ENCODE data around the gene DCAF11. TPM values are rescaled to one million over a fixed set of nuclear protein-coding genes. Genes with fewer than 3 reads are reported as not detected.

DCAF11 gene
- polyA plus RNA-seq, 6 donors from 2014 or later = 65.8 to 106 (median 78.5) TPM

GRCh38 chr14:24072881-24073877 is 41.4 kb upstream of the DCAF11 start:
- peaks cover 25 to 36% (median 26%) of the 10 kb centered on the region in 3 donors for H3K4me1 Mint-ChIP-seq
- ATAC-seq (ENCODE audit: low read depth in 2 of 2) (no peak), DNase-seq (no peak)
- H3K9me3 Mint-ChIP-seq = peaks cover 0 to under 1% (median 0%) of the 10 kb centered on the region in 7 donors
- no peaks in the 10 kb centered on the region for H3K36me3 Mint-ChIP-seq
- no peak overlapping the region for H3K27ac Mint-ChIP-seq
- H3K27me3 Mint-ChIP-seq = peaks cover 0 to 11% (median 0%) of the 10 kb centered on the region in 3 donors
- no peak overlapping the region for H3K4me3 Mint-ChIP-seq

GRCh38 chr14:24074625-24075484 is 39.7 kb upstream of the DCAF11 start:
- Mint-ChIP-seq H3K36me3 (no peaks in the 10 kb centered on the region), H3K27ac (peak overlapping the region; percentile 7 to 95 (median 62)), H3K9me3 (no peaks in the 10 kb centered on the region), H3K4me1 (peaks cover 32 to 47% (median 34%) of the 10 kb centered on the region in 3 donors), H3K4me3 (peak overlapping the region in 5 of 8 donors; percentile 35 to 51 (median 48)), H3K27me3 (peaks cover 0 to 11% (median 0%) of the 10 kb centered on the region in 3 donors)
- peak in 1 of 2 donors; percentile 11 for ATAC-seq (ENCODE audit: low read depth in 2 of 2)
- DNase-seq = no peak

GRCh38 chr14:24075485-24076301 is 38.9 kb upstream of the DCAF11 start:
- peaks cover 40 to 56% (median 41%) of the 10 kb centered on the region in 3 donors for H3K4me1 Mint-ChIP-seq
- ATAC-seq (ENCODE audit: low read depth in 2 of 2) = peak; percentile 91 to 93
- DNase-seq = peak; percentile 33
- no peaks in the 10 kb centered on the region for H3K36me3 Mint-ChIP-seq
- H3K4me3 Mint-ChIP-seq = peak overlapping the region in 6 of 8 donors; percentile 35 to 77 (median 51)
- H3K27me3 Mint-ChIP-seq = peaks cover 0 to 5% (median 0%) of the 10 kb centered on the region in 3 donors
- no peaks in the 10 kb centered on the region for H3K9me3 Mint-ChIP-seq
- H3K27ac Mint-ChIP-seq = peak overlapping the region; percentile 7 to 95 (median 62)

- no peak overlapping the region for H3K4me3 Mint-ChIP-seq
- H3K36me3 Mint-ChIP-seq = no peaks in the 10 kb centered on the region
- H3K4me1 Mint-ChIP-seq = peaks cover 44 to 59% (median 44%) of the 10 kb centered on the region in 3 donors
- no peak for ATAC-seq (ENCODE audit: low read depth in 2 of 2)
- no peaks in the 10 kb centered on the region for H3K9me3 Mint-ChIP-seq
- no peak for DNase-seq
- H3K27ac Mint-ChIP-seq = no peak overlapping the region
- no peaks in the 10 kb centered on the region for H3K27me3 Mint-ChIP-seq
Observed at GRCh38 chr14:24076302-24076601, 38.3 kb upstream of the DCAF11 start.

GRCh38 chr14:24077086-24077485 is 37.5 kb upstream of the DCAF11 start:
- no peak for ATAC-seq (ENCODE audit: low read depth in 2 of 2)
- no peaks in the 10 kb centered on the region for H3K36me3 Mint-ChIP-seq
- no peak for DNase-seq
- peak overlapping the region in 2 of 6 donors; percentile 78 to 91 for H3K27ac Mint-ChIP-seq
- H3K4me3 Mint-ChIP-seq = peak overlapping the region in 1 of 8 donors; percentile 42
- H3K9me3 Mint-ChIP-seq = no peaks in the 10 kb centered on the region
- H3K4me1 Mint-ChIP-seq = peaks cover 48 to 64% (median 48%) of the 10 kb centered on the region in 3 donors
- no peaks in the 10 kb centered on the region for H3K27me3 Mint-ChIP-seq

- no peaks in the 10 kb centered on the region for H3K9me3 Mint-ChIP-seq
- ATAC-seq (ENCODE audit: low read depth in 2 of 2) (no peak), DNase-seq (no peak)
- H3K4me1 Mint-ChIP-seq = peaks cover 53 to 70% (median 53%) of the 10 kb centered on the region in 3 donors
- H3K27me3 Mint-ChIP-seq = no peaks in the 10 kb centered on the region
- no peaks in the 10 kb centered on the region for H3K36me3 Mint-ChIP-seq
- peak overlapping the region in 2 of 6 donors; percentile 69 to 85 for H3K27ac Mint-ChIP-seq
- H3K4me3 Mint-ChIP-seq = peak overlapping the region in 3 of 8 donors; percentile 9 to 57 (median 20)
Observed at GRCh38 chr14:24078146-24078545, 36.4 kb upstream of the DCAF11 start.

GRCh38 chr14:24079491-24080141 is 35.0 kb upstream of the DCAF11 start:
- ATAC-seq (ENCODE audit: low read depth in 2 of 2) = no peak
- peak overlapping the region in 6 of 8 donors; percentile 13 to 92 (median 88) for H3K4me3 Mint-ChIP-seq
- no peaks in the 10 kb centered on the region for H3K27me3 Mint-ChIP-seq
- H3K9me3 Mint-ChIP-seq = no peaks in the 10 kb centered on the region
- peaks cover 53 to 73% (median 58%) of the 10 kb centered on the region in 3 donors for H3K4me1 Mint-ChIP-seq
- peak overlapping the region in 3 of 6 donors; percentile 85 to 90 (median 86) for H3K27ac Mint-ChIP-seq
- no peak for DNase-seq
- no peaks in the 10 kb centered on the region for H3K36me3 Mint-ChIP-seq

- ATAC-seq (ENCODE audit: low read depth in 2 of 2) (no peak), DNase-seq (no peak)
- Mint-ChIP-seq H3K9me3 (no peaks in the 10 kb centered on the region), H3K27ac (peak overlapping the region in 4 of 6 donors; percentile 75 to 90 (median 83)), H3K36me3 (no peaks in the 10 kb centered on the region), H3K27me3 (no peaks in the 10 kb centered on the region), H3K4me1 (peaks cover 48 to 67% (median 52%) of the 10 kb centered on the region in 3 donors), H3K4me3 (peak overlapping the region; percentile 79 to 92 (median 90))
Observed at GRCh38 chr14:24080142-24080530, 34.4 kb upstream of the DCAF11 start.

GRCh38 chr14:24080888-24081738 is 33.5 kb upstream of the DCAF11 start:
- Mint-ChIP-seq H3K36me3 (no peaks in the 10 kb centered on the region), H3K9me3 (no peaks in the 10 kb centered on the region), H3K4me3 (peak overlapping the region; percentile 79 to 95 (median 90)), H3K27ac (peak overlapping the region in 4 of 6 donors; percentile 56 to 88 (median 84)), H3K27me3 (no peaks in the 10 kb centered on the region), H3K4me1 (peaks cover 39 to 58% (median 43%) of the 10 kb centered on the region in 3 donors)
- DNase-seq (peak; percentile 70), ATAC-seq (ENCODE audit: low read depth in 2 of 2) (peak; percentile 93 to 95)

- H3K4me1 Mint-ChIP-seq = peaks cover 34 to 51% (median 37%) of the 10 kb centered on the region in 3 donors
- H3K36me3 Mint-ChIP-seq = no peaks in the 10 kb centered on the region
- ATAC-seq (ENCODE audit: low read depth in 2 of 2) (no peak), DNase-seq (no peak)
- H3K4me3 Mint-ChIP-seq = peak overlapping the region; percentile 79 to 96 (median 88)
- no peaks in the 10 kb centered on the region for H3K9me3 Mint-ChIP-seq
- H3K27me3 Mint-ChIP-seq = no peaks in the 10 kb centered on the region
- H3K27ac Mint-ChIP-seq = peak overlapping the region in 5 of 6 donors; percentile 63 to 96 (median 87)
Observed at GRCh38 chr14:24081739-24082211, 32.8 kb upstream of the DCAF11 start.

GRCh38 chr14:24082411-24083080 is 32.0 kb upstream of the DCAF11 start:
- DNase-seq = no peak
- Mint-ChIP-seq H3K36me3 (no peaks in the 10 kb centered on the region), H3K27me3 (no peaks in the 10 kb centered on the region), H3K4me1 (peaks cover 34 to 43% (median 37%) of the 10 kb centered on the region in 3 donors), H3K27ac (peak overlapping the region in 5 of 6 donors; percentile 16 to 96 (median 87)), H3K9me3 (no peaks in the 10 kb centered on the region), H3K4me3 (peak overlapping the region; percentile 79 to 96 (median 88))
- no peak for ATAC-seq (ENCODE audit: low read depth in 2 of 2)

Measured in naive B cell (primary cell).